Articular chondrocyte of knee joint (primary cell): ENCODE measurements around the gene PPP2R3A. TPM values are rescaled to one million over a fixed set of nuclear protein-coding genes. Genes with fewer than 3 reads are reported as not detected.

Experiments used
- small RNA-seq: library from RNA; depleted of rRNA; stranded (forward); fragments of <200 nt; gene quantifications from one replicate; pipeline ENCODE3, GENCODE V24; 2012
- total RNA-seq: library from RNA; depleted of rRNA; stranded (reverse); fragments of >200 nt; gene quantifications from 2 replicates; pipeline ENCODE4 v1.2.3, GENCODE V29; 2012

PPP2R3A gene
- 32.2 and 33.5 TPM in 2 replicates for total RNA-seq

DNA sequence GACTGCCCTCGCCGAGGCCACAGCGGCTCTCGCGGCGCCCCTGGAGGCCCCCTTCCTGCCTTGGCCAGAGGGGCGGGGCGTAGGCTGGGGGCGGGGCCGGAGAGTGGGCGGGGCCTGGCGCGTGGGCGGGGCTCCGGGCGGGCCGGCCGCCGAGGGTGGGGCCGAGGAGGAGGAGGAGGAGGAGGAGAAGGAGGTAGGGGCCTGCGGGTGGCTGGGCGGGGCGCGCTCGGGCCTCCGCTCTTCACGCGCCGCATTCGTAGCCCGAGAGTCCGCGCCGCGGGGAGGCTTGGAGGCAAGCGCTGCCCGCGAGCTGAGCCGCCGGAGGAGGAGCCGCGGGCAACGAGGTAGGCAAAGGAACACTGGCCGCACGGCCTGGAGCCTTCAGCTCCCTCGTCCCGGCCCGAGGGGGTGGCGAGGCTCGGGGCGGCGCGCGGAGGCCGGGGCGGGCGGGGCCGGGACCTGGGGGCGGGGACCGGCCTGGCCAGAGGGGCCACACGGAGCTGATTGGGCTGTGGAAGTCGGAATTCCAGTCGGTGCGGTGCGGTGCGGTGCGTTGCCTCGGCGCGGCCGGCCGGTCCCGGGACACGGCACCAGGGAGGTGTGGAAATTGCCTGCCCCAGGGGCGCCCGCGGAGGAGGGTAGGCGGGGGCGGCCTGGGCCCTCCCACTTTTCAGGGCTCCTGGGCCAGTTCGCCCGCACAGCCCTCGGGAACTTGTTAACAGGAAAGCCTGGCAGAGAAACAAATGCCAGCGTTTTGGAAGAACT, at the start of gene PPP2R3A:
Gene PPP2R3A (plus strand): TSS at position 223 of the 765 bp plus-strand sequence. CDS start 35,771 bp downstream, outside the sequence.

GRCh38 chr3:136196064-136196400, 230.5 kb downstream of the PPP2R3A start, which contains the start of gene MSL2:
MSL2 (minus strand) TSS chr3:136196335; CDS start chr3:136195113, 1,222 bp downstream.

Small RNA genes within 50 kb of the gene (small RNA-seq; reads per million reads assigned to genes)
- gene AC092989.1 = not detected

Other genes starting within 250 kb of the PPP2R3A start
- 21.0 and 27.9 TPM in 2 replicates for gene MSL2, start 230.6 kb downstream of the PPP2R3A start, total RNA-seq